ENCODE measurements around the gene RBM34. TPM values are rescaled to one million over a fixed set of nuclear protein-coding genes. Genes with fewer than 3 reads are reported as not detected.
A peak's percentile ranks its signal among the peaks of the same experiment; 100 is the strongest.
"Not testable (repeated sequence)": the region's sequence is repeated elsewhere in the genome, so short reads cannot be mapped to it uniquely, and the experiment has no call there.

RBM34 gene
- total RNA-seq, 1 donor from 2014 or later = 67.0 TPM

- no peak for DNase-seq (ENCODE audit: low spot score)
These were observed 48.5 kb downstream of the RBM34 start for GRCh38 chr1:235112297-235113182.

DNA sequence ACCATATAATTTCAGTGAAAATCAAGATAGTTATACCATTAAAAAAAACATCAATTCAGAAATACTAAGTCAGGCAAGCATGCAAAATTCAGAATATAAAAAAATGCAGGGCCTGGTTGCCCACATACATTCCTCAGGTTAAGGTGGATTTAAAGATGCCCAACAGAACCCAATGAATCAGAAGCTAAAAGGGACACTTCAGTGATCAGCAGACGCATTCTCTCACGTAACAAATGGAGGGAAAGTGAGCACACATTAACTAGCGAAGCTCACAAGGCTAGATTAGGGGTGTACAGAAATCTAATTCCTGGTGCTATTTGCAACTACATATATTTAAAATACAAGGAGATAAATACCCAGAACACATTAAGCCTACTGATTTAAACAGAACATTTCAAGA is 49.9 kb downstream of the RBM34 start:
- DNase-seq (ENCODE audit: low spot score) = no peak

DNA sequence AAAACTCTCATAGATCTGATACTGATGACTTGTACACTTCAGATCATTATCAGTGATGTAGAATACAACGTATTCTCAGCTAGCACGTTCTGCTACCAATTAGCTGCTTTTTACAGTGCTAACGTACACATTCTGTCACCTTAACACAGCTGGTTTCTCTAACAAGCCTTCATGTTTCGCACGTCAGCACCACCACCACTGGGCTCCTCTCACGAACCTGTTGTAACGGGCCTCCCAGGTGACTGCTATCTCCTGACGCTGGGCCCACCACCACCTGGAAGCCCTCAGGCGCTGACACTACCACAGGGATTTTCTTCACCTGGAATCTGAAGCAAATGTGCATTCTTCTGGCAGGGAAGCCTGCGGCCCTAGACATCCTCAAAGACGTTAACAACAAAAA is 52.2 kb downstream of the RBM34 start:
- DNase-seq (ENCODE audit: low spot score) = peak; percentile 14

- DNase-seq (ENCODE audit: low spot score) = peak; percentile 31
These were observed 52.9 kb downstream of the RBM34 start for GRCh38 chr1:235108185-235108593.

DNA sequence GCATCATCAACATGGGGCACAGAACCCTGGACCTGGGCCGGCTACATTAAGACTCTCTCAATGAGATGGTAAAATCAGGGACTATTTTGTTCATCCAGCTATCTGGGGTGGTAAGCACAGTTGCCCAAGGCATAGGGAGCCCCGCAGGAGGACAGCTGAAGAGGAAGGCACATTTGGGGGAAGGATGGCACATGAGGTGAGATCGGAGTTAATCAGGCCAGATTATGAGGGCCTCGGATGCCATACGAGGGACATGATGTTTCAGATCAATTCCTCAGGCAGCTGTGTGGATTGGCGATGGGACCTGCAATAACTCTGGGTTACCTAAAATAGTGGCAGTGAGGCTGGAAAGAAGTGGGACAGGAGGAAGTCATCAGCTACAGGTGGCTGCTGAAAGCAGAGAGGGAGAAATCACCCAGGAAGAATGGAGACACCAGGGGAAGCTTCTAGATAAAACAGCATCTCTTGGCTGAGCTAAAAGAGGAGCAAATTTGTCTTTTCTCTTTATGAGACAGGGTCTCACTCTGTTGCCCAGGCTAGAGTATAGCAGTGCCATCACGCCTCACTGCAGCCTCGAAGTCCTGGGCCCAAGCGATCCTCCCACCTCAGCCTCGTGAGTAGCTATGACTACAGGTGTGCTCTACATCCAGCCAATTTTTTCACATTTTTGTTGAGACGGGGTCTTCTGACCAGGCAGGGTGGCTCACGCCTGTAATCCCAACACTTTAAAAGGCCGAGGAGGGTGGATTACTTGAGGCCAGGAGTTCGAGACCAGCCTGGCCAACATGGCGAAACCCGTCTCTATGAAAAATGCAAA is 53.5 kb downstream of the RBM34 start:
- DNase-seq (ENCODE audit: low spot score) = peak; percentile 22

- no peak for DNase-seq (ENCODE audit: low spot score)
These were observed 54.6 kb downstream of the RBM34 start for GRCh38 chr1:235106457-235106856.

- peak; percentile 27 for DNase-seq (ENCODE audit: low spot score)
These were observed 55.7 kb downstream of the RBM34 start for GRCh38 chr1:235105051-235106043.

DNA sequence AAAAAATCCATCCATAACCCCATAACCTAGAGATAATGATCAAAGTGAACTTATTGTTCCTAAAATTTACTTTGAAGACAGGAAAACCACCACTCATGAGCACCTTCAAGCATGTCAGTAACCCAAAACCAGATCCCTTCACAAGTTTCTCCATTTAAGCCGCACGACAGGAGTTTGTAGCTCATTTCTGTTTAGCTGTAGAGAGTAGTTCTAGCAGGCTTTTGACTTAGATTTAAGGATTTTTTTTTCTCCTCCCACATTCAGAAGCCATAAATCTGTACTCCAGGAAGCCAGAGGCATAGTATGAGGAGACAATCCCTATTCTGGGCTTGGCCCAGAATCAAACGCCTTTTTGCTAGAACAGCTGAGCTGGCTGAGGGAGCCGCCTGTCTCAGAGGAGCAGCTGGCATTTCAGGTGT is 58.0 kb downstream of the RBM34 start:
- DNase-seq (ENCODE audit: low spot score) = peak; percentile 18

DNA sequence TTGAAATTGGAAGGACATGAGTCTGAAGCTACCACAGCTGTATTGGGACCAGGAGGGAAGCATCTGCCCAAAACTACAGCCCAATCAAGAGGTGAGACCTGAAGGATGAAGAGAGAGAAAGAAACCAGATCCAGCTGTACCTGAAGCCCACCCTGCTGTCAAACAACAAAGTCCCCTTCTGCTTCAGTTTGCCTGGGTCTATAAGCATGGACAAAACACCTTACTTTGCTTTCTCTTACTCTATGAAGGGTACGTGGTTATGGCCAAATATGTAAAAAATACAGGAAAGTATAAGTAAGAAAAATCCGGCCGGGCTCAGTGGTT is 58.8 kb downstream of the RBM34 start:
- DNase-seq (ENCODE audit: low spot score) = no peak

DNA sequence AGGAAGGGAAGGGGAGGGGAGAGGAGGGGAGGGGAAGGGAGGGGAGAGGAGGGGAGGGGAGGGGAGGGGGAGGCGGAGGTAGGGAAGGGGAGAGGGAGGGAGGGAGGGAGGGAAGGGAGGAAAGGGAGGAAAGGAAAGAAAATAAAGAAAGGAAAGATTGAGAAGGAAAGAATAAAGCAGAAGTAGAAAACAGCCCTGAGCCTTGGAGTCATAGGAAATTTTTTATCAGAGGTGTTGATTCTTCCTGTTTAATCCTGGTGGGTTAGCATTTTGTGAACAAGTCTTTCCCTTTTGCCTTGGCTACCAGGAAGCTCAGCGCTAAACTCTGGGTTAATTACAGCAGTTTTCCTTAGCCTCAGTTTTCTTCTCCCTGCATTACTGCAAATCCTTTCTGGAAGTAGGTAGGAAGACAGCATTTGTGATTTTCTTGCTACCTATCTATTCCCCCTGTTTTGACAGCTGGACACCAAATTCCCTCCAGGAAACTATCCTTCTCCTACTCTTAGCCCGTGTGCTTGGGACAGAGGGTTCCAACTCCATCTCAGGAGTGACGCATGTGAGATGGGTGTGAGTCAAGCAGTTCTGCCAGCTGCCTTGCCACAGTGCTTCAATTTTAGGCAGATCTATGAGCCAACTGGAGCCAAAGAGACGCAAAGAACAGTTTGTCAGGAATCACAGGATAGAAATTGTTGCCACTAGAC is 59.3 kb downstream of the RBM34 start:
- peak; percentile 4 for DNase-seq (ENCODE audit: low spot score)

DNA sequence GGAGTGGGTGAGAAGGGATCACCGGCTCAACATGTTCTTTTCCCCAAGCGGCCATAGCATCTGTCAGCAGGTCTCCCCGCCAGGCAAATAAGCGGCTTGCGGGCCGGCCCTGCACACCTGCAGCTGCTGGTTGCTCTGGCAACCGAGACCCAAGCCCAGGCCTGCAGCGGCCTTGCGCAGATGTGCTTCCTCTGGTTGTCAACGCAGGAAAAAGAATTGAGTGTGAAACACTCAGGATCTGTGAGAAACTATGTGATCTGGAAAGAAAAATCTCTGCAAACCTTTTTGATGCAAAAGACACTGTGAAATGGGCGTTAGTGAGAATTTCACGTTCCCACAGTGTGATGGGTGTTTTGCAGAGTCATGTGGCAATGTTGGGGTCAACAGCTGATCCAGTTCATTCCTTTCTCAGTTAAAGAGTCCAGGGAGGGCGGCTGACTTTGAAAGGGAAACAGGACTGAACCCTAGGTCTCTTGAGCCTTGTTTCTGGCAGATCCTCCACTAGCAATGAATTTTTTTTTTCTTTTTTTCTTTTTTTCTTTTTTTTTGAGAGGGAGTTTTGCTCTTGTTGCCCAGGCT is 60.8 kb downstream of the RBM34 start:
- peak; percentile 40 for DNase-seq (ENCODE audit: low spot score)

GRCh38 chr1:235098991-235099390 is 62.1 kb downstream of the RBM34 start:
- peak; percentile 41 for DNase-seq (ENCODE audit: low spot score)

GRCh38 chr1:235098547-235098946 is 62.5 kb downstream of the RBM34 start:
- DNase-seq (ENCODE audit: low spot score) = peak; percentile 25

- not testable (repeated sequence) for DNase-seq (ENCODE audit: low spot score)
These were observed 63.5 kb downstream of the RBM34 start for GRCh38 chr1:235097501-235097900.

DNA sequence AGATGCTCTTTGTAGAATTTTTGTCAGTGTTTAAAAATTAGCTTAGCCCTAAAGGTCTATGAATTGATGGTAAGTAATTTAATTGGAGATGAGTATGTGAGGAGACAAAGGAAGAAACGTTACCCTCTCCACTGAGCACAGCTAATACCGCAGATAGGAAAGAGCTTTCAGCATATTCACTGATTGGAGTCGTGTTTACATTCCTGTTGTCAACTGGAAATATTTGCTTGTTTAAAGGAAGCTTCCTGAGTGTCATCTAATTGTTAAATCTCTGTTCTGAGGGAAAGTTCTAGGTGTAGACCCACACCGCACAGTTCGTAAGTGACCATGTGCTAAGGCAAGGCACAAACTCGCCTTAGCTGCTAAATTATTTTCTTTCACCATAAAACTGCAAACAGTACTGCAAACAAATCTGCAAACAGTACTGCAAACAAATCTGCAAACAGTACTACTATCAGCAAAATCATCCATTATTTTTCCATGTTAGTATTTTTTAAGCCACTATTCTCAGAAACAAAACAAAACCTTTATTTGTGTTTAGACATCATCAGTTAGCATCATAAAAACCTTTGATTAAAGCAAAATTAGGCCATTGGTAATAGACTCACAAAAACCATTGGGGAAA is 65.0 kb downstream of the RBM34 start:
- DNase-seq (ENCODE audit: low spot score) = no peak

GRCh38 chr1:235093696-235094592 is 67.1 kb downstream of the RBM34 start:
- DNase-seq (ENCODE audit: low spot score) = peak; percentile 76

DNA sequence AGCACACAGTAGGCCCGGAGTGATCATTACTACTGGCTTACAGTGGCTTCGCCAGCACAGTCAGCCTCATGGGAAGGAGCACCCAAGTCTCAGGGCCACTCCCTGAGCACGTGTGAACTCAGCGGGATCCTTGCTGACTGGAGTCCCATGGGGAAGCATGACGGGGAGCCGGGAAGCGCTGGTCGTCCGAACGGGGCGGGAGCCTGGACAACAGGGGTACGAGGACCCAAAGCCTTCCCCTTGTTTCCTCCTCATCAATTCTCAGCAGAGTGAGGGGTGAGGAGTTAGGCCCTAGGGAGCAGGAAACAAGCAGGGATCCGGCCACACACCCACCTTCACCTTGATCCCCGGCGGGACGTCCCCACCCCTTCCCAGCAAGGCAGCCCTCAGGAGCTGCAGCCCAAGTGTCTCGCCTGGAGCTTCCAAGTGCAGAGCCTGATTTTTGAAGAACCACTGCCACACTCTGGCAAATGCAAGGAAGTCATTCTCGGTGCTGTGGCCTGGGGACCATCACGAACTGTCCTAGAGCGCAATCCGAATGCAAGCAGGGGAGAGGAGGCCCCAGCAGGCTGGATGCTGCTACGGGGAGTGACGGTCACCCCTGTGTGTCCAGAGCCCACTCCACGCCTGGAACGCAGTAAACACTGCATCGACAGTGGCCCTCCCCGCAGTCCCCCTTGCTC is 67.9 kb downstream of the RBM34 start:
- DNase-seq (ENCODE audit: low spot score) = no peak

- not testable (repeated sequence) for DNase-seq (ENCODE audit: low spot score)
These were observed 68.6 kb downstream of the RBM34 start for GRCh38 chr1:235092415-235092814.

DNA sequence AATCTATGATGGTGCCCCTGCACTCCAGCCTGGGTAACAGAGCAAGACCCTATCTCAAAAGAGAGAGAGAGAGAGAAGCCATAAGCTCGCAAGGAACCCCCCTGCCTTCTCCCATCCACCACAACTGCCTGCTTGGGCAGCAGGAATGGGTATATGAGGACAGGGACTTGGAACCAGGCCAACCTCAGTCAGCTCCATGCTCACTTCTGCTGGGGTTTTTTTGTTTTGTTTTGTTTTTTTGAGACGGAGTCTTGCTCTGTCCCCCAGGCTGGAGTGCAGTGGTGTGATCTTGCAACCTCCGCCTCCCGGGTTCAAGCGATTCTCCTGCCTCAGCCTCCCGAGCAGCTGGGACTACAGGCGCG is 69.0 kb downstream of the RBM34 start:
- not testable (repeated sequence) for DNase-seq (ENCODE audit: low spot score)

All from ureter (tissue), 1 donor.